Gastrocnemius medialis (tissue), 4 donors: ENCODE results near the gene TARDBP.

Source experiments
- POLR2A ChIP-seq, 2 donors: fragments of 450-650 bp; IDR thresholded peaks; one replicate each; pipeline ENCODE4 v1.6.1; 2017; ENCODE audit warnings: antibody characterized with exemption in 2 of 2, mild to moderate bottlenecking in 2 of 2, moderate library complexity in 2 of 2
- TF ChIP-seq, protein P1 (sequence below), 5 experiments: fragments of 450-650 bp in 3 of 5; fragments of 200-600 bp in 2 of 5; sonication (generic) in 2 of 5; IDR thresholded peaks in 4 of 5; conservative IDR thresholded peaks in 1 of 5; 1 replicate in 4 of 5; 2 replicates in 1 of 5; pipeline ENCODE4 v1.5.1; 2016 to 2019; ENCODE audit warnings: antibody characterized with exemption in 5 of 5, mild to moderate bottlenecking in 3 of 5, moderate library complexity in 3 of 5

GRCh38 chr1:10979483-10979920 is 33.0 kb upstream of the TARDBP start:
- TF ChIP-seq, protein P1, sequence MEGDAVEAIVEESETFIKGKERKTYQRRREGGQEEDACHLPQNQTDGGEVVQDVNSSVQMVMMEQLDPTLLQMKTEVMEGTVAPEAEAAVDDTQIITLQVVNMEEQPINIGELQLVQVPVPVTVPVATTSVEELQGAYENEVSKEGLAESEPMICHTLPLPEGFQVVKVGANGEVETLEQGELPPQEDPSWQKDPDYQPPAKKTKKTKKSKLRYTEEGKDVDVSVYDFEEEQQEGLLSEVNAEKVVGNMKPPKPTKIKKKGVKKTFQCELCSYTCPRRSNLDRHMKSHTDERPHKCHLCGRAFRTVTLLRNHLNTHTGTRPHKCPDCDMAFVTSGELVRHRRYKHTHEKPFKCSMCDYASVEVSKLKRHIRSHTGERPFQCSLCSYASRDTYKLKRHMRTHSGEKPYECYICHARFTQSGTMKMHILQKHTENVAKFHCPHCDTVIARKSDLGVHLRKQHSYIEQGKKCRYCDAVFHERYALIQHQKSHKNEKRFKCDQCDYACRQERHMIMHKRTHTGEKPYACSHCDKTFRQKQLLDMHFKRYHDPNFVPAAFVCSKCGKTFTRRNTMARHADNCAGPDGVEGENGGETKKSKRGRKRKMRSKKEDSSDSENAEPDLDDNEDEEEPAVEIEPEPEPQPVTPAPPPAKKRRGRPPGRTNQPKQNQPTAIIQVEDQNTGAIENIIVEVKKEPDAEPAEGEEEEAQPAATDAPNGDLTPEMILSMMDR (IDR thresholded peaks at IDR 0.05 in 4 of 5, conservative IDR thresholded peaks at IDR 0.05 in 1 of 5) = no peak
- no peak for TF ChIP-seq POLR2A (IDR thresholded peaks at IDR 0.05)
